ENCODE measurements around the gene ANXA10. TPM values are rescaled to one million over a fixed set of nuclear protein-coding genes. Genes with fewer than 3 reads are reported as not detected.
A peak's percentile ranks its signal among the peaks of the same experiment; 100 is the strongest.
"Not testable (repeated sequence)": the region's sequence is repeated elsewhere in the genome, so short reads cannot be mapped to it uniquely, and the experiment has no call there.

The ANXA10 gene
- 0.24 TPM in 1 of 2 replicates, not detected in the other for total RNA-seq (2014; rRNA removed; shearing (Covaris generic))

DNA sequence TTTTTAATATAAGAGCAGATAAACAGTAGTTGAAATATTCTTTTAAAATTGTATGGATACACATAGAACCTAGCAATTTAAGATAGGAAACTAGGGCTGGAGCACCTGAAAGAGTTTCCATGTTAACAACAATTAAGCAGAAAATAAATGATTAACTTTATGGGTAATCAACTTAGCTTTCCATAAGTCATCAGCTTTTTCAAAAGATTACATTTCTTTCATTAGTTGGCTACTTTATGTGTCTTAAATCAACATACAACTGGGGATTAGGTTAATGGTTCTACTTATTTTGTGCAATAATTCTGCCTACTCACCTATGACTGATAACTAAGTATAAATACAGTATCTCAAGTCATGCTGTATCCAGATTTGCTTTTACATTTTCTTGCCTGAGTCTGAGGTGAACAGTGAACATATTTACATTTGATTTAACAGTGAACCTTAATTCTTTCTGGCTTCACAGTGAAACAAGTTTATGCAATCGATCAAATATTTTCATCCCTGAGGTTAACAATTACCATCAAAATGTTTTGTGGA, at the start of gene ANXA10:
Gene ANXA10, plus strand, starts transcription at position 362 of the 537 bp plus-strand sequence. Its CDS starts 164 bp downstream, at position 526.
- DNase-seq (ENCODE audit: low read depth), result no peak

GRCh38 chr4:168045354-168045753, 47.0 kb upstream of the ANXA10 start:
- DNase-seq (ENCODE audit: low read depth), result no peak

DNA sequence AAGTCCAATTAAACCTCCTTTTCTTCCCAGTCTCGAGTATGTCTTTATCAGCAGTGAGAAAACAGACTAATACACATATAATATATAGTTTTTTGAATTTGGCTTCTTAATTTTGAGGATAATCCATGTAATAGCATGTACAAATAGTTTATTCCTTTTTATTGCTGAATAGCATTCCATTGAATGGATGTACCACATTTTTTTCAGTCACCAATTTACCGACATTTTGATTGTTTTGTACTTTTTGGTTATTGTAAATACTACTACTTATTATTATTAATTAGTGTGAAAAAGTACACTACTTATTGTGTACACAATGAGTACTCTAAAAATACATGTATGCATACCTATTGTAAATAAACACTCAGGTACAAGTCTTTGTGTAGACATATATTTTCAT, 42.3 kb upstream of the ANXA10 start:
- DNase-seq (ENCODE audit: low read depth), result no peak

- no peak for DNase-seq (ENCODE audit: low read depth)
Observed at GRCh38 chr4:168051526-168051925, 40.8 kb upstream of the ANXA10 start.

- no peak for DNase-seq (ENCODE audit: low read depth)
Observed at GRCh38 chr4:168057412-168057811, 34.9 kb upstream of the ANXA10 start.

DNA sequence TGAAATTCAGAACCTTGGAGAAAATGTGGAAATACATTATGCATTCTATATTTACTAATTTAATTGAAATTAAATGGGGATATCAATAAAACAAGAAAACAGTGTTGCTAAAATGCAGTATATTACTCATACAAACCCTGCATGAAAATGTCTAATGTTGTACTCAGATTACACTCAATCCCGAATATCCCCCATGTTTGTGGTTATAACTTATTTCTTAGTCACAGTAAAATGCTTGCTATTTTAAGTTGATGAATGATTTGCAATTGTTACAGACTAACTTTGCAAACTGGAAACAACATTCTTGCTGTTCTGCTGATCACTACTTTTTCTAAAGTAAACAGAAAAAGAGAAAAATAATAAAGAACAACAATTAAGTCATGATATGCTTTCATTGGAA, 33.1 kb upstream of the ANXA10 start:
- no peak for DNase-seq (ENCODE audit: low read depth)

GRCh38 chr4:168063031-168063430, 29.3 kb upstream of the ANXA10 start:
- no peak for DNase-seq (ENCODE audit: low read depth)

- DNase-seq (ENCODE audit: low read depth), result no peak
Observed at GRCh38 chr4:168070903-168071302, 21.4 kb upstream of the ANXA10 start.

GRCh38 chr4:168071304-168071703, 21.0 kb upstream of the ANXA10 start:
- no peak for DNase-seq (ENCODE audit: low read depth)

- no peak for DNase-seq (ENCODE audit: low read depth)
Observed at GRCh38 chr4:168074861-168075260, 17.5 kb upstream of the ANXA10 start.

DNA sequence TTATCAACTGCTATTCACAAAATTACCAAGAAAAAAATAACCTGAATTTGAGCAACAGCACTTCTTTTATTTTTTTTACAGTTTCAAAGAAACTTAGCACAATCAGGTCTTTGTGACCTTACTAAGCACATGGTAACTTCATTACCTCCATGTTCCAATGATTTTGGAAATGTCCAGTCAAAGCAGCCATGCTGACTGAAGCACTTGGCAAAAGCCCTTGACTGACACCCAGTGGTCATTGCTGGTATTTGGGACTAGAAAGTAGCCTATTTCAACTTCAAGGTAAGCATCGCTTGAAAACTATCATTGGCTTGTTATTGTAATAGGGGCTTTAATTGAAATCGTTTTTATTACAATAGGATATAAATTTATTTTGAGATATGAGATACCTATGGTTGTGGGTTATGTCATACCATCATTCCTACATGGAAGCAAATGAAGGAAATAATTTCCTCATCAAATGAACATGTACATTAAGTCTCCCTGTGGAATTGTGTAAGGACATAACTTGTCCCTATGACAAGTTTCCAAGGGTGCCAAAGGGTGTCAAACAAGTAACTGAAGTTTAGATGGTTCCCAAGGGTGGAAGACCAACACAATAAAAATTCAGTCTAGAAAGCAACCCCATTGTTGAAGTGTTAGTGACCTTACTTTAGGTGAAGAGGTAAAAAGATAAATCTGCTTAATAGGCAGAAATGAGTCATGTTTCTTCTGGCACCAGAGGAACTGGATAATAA, 15.2 kb upstream of the ANXA10 start:
- peak; percentile 48 for DNase-seq (ENCODE audit: low read depth)

GRCh38 chr4:168077726-168078239, 14.6 kb upstream of the ANXA10 start:
- no peak for DNase-seq (ENCODE audit: low read depth)

DNA sequence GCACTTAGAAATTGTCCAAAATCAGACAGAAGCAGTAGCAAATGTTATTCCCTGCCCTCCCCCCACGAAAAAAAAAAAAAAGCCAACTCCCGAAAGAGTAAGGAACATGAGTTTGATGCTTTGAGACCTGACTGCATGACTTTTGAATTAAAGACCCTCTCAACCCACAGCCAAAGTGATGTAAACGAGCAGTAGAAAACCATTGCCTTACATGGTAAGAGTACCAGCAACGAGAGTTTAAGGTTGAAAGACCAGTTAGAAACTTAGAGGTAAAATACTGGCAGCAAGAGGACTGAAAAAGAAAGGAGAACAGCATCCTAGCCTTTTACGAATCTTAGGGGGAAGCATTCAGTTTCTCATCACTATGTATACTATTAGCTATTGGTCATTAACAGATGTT, 10.0 kb upstream of the ANXA10 start:
- DNase-seq (ENCODE audit: low read depth), result no peak

- no peak for DNase-seq (ENCODE audit: low read depth)
Observed at GRCh38 chr4:168095776-168096406, 3.6 kb downstream of the ANXA10 start.

- DNase-seq (ENCODE audit: low read depth), result no peak
Observed at GRCh38 chr4:168096407-168096784, 4.1 kb downstream of the ANXA10 start.

GRCh38 chr4:168097161-168097560, 4.8 kb downstream of the ANXA10 start:
- no peak for DNase-seq (ENCODE audit: low read depth)

- DNase-seq (ENCODE audit: low read depth), result peak; percentile 1
Observed at GRCh38 chr4:168098248-168098717, 5.9 kb downstream of the ANXA10 start.

DNA sequence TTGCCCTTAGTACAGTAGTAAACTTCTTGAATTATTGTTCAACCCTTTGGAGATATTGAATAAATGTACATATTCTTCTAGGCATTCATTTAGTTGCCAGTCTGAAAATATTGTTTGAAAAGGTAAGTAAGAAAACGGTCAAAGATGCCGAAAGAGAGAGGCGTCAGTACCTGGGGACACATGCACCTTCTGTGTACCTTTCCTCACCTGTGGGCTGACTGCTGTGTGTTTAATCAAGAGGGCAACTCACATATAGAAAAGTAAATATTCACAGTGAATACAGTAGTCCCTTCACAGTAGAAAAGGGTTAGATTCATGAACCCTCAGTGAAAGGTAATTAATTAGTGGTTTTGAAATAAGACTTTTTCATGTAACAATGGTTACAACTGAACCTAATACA, 6.9 kb downstream of the ANXA10 start:
- DNase-seq (ENCODE audit: low read depth), result no peak

GRCh38 chr4:168101026-168101425, 8.7 kb downstream of the ANXA10 start:
- no peak for DNase-seq (ENCODE audit: low read depth)

DNA sequence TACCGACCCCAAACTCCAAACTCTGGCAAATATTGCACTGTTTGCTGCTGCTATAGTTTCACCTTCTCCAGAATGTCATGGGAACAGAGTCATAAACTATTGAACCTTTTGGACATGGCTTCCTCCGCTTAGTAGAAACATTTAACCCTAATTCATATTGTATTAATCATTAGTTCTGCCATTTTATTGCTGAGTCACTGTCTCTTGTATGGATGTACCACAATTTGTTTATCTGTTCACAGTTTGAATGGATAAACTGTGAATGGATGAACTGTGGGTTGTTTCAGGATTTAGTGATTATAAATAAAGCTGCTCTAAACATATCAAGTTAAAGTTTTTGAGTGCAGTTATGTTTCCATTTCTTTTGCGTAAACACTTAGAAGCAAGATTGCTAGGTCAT, 10.1 kb downstream of the ANXA10 start:
- DNase-seq (ENCODE audit: low read depth), result no peak

GRCh38 chr4:168109527-168109926, 17.2 kb downstream of the ANXA10 start:
- no peak for DNase-seq (ENCODE audit: low read depth)

DNA sequence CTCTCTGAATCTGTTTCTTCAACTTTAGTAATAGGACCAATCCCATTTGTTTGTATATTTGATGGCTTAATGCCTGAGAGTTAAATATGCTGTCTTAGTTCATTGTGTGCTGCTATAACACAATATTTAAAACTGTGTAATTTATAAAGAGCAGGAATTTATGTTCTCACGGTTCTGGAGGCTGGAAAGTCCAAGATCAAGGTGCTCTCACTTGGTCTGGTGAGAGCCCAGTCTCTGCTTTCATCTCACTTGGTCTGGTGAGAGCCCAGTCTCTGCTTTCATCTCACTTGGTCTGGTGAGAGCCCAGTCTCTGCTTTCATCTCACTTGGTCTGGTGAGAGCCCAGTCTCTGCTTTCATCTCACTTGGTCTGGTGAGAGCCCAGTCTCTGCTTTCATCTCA, 20.7 kb downstream of the ANXA10 start:
- DNase-seq (ENCODE audit: low read depth), result not testable (repeated sequence)

DNA sequence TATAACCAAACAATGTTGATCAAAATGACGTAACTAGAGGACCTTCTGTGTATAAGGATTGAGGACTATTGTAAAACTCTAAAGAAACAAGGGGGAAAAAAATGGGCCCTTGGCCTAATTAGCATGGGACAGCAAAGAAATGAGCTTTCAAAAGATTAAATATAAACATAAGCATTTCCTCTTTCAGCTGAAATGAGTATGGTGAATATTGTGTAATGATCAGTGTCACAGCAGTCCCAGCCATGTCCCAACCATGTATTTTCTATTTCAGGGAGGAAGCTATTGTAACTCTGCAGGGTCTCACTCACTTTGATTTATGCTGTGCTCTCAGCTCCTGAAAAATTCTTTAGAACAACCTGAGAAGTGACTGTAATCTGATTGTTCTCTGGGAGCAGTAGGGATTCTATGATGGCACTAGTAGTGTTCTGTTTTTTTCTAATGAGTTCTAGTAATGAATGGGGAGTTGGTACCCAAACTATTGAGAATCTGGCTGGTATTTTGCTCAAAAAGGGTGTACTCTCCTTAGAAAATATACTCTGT, 25.8 kb downstream of the ANXA10 start:
- DNase-seq (ENCODE audit: low read depth), result no peak

Data from RPMI7951 (cell line).